ENCODE measurements around the gene BCL11A.

Gene BCL11A

DNA sequence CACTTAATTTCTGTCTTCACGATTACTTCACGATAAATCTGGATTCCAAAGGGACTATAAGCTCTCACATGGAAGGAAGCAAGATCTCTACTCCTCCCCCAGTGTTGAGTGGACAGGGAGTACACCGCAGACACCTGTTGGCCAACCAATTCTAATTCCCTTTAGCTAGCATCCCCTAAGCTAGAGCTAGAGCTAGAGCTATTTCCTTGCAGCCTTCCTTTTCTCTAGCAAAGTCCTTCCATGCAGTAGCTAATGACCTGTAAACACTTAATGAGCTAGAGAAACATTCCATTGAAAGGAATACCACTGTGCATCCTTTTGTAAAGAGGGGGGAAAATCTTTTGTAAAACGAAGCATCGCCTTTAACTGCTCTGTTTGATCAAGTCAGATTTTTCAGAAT, 56.5 kb downstream of the BCL11A start:
- TF ChIP-seq, protein P1, sequence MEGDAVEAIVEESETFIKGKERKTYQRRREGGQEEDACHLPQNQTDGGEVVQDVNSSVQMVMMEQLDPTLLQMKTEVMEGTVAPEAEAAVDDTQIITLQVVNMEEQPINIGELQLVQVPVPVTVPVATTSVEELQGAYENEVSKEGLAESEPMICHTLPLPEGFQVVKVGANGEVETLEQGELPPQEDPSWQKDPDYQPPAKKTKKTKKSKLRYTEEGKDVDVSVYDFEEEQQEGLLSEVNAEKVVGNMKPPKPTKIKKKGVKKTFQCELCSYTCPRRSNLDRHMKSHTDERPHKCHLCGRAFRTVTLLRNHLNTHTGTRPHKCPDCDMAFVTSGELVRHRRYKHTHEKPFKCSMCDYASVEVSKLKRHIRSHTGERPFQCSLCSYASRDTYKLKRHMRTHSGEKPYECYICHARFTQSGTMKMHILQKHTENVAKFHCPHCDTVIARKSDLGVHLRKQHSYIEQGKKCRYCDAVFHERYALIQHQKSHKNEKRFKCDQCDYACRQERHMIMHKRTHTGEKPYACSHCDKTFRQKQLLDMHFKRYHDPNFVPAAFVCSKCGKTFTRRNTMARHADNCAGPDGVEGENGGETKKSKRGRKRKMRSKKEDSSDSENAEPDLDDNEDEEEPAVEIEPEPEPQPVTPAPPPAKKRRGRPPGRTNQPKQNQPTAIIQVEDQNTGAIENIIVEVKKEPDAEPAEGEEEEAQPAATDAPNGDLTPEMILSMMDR (IDR thresholded peaks at IDR 0.05; ENCODE audit: low read depth, low read length), result no peak
- Histone ChIP-seq H3K4me3 (ENCODE audit: low read depth, low read length) (no peak overlapping the region), H3K9me3 (ENCODE audit: severe bottlenecking) (no peaks in the 10 kb centered on the region), H3K27ac (no peak overlapping the region), H3K36me3 (no peaks in the 10 kb centered on the region; the same call in none of the 2 replicates), H3K27me3 (ENCODE audit: insufficient read depth, low read depth, severe bottlenecking) (no peaks in the 10 kb centered on the region)
- no peak for DNase-seq

DNA sequence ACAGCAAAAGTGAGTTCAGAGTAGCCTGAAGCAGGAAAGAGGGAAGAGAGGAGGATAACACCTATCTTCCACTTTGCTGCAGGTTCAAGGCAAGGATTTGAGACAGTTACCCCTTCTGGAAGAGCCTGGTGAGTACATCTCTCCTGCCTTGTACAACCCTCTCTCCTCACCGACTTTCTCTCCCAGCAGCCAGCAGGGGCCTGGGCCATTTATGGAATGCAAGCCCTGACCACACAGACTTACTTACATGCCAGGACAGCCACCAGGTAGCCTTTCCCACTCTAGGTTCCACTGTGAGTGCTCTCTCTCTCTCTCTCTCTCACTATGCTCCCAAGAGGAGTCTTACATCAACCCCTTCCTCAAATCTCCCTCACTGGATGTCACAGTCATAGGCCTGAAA, 57.0 kb downstream of the BCL11A start:
- H3K4me3 ChIP-seq (ENCODE audit: low read depth, low read length), result no peak overlapping the region
- H3K36me3 ChIP-seq, result no peaks in the 10 kb centered on the region; the same call in none of the 2 replicates
- no peak overlapping the region for H3K27ac ChIP-seq
- DNase-seq, result no peak
- TF ChIP-seq, protein P1 (IDR thresholded peaks at IDR 0.05; ENCODE audit: low read depth, low read length), result no peak
- no peaks in the 10 kb centered on the region for H3K9me3 ChIP-seq (ENCODE audit: severe bottlenecking)
- no peaks in the 10 kb centered on the region for H3K27me3 ChIP-seq (ENCODE audit: insufficient read depth, low read depth, severe bottlenecking)

DNA sequence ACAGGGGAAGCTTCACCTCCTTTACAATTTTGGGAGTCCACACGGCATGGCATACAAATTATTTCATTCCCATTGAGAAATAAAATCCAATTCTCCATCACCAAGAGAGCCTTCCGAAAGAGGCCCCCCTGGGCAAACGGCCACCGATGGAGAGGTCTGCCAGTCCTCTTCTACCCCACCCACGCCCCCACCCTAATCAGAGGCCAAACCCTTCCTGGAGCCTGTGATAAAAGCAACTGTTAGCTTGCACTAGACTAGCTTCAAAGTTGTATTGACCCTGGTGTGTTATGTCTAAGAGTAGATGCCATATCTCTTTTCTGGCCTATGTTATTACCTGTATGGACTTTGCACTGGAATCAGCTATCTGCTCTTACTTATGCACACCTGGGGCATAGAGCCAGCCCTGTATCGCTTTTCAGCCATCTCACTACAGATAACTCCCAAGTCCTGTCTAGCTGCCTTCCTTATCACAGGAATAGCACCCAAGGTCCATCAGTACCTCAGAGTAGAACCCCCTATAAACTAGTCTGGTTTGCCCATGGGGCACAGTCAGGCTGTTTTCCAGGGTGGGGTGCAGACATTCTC, 58.3 kb downstream of the BCL11A start:
- TF ChIP-seq, protein P1 (IDR thresholded peaks at IDR 0.05; ENCODE audit: low read depth, low read length), result no peak
- no peaks in the 10 kb centered on the region for H3K9me3 ChIP-seq (ENCODE audit: severe bottlenecking)
- H3K27me3 ChIP-seq (ENCODE audit: insufficient read depth, low read depth, severe bottlenecking), result no peaks in the 10 kb centered on the region
- H3K36me3 ChIP-seq, result no peaks in the 10 kb centered on the region
- no peak overlapping the region for H3K4me3 ChIP-seq (ENCODE audit: low read depth, low read length)
- H3K27ac ChIP-seq, result no peak overlapping the region
- DNase-seq, result no peak

DNA sequence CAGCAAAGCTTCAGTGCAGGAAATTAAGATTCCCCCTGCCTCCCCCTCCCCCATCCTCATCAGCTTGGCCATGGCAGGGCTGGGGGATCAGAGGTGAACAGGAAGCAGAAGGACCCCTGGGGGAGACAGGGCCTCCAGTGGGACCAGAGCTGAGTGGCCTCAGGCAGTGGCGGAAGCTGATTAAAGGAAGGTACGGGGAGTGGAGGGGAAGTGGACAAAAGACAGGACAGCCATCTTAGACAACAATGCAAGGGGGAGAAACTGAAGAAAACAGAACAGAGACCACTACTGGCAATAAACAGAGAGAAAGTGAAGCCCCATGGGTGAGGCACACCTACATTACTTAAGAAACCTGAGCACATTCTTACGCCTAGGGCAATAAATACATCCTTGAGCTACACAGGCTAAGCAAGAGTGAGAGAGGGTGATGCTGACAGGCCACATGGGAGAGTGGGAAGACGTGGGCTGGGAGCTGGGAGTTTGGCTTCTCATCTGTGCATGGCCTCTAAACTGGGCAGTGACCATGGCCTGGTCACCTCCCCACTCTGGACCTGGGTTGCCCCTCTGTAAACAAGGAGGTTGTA, 59.6 kb downstream of the BCL11A start:
- no peaks in the 10 kb centered on the region for H3K27me3 ChIP-seq (ENCODE audit: insufficient read depth, low read depth, severe bottlenecking)

DNA sequence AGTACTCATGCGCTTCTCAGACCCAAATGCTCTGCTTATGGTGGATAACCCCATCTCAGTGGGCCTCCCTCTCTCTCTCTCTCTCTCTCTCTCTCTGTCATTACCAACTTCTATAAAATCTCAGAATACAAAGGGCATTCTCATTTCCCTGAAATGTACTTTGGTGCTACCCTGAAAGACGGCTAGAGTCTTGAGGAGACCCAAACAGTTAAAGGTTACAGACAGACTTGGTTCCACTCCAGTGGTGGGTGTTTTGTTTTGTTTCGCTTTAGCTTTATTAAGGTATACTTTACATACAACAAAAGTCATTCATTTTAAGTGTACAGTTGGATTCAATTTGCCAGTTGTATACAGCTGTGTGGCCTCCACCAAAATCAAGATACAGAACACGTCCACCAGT, 60.9 kb downstream of the BCL11A start:
- TF ChIP-seq, protein P1 (IDR thresholded peaks at IDR 0.05; ENCODE audit: low read depth, low read length), result no peak
- no peak overlapping the region for H3K4me3 ChIP-seq (ENCODE audit: low read depth, low read length)
- H3K36me3 ChIP-seq, result no peaks in the 10 kb centered on the region
- H3K27ac ChIP-seq, result no peak overlapping the region
- no peak for DNase-seq
- no peaks in the 10 kb centered on the region for H3K9me3 ChIP-seq (ENCODE audit: severe bottlenecking)
- no peaks in the 10 kb centered on the region for H3K27me3 ChIP-seq (ENCODE audit: insufficient read depth, low read depth, severe bottlenecking)

More for the DNA sequence above, 59.6 kb downstream of the BCL11A start:
- DNase-seq, result no peak
- H3K9me3 ChIP-seq (ENCODE audit: severe bottlenecking), result no peaks in the 10 kb centered on the region
- H3K36me3 ChIP-seq, result no peaks in the 10 kb centered on the region
- TF ChIP-seq, protein P1 (IDR thresholded peaks at IDR 0.05; ENCODE audit: low read depth, low read length), result no peak
- H3K27ac ChIP-seq, result no peak overlapping the region
- H3K4me3 ChIP-seq (ENCODE audit: low read depth, low read length), result no peak overlapping the region

DNA sequence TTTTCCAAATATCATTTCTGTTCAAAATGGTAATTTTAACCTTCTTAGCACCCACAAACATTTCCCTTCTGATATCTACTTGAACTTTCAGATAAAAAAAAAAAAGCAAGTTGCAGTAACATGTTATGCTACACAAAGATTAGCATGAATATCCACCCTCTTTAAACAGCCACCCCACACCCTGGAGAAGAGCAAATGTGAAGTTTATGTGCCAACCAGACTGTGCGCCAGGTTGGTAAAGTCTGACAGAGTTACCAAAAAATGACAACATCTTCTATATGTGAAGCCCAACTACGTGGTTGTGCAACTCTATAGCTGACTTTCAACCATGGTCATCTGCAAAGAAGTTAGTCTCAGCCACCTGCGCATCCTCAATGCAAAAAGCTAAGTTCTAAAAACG, 62.6 kb downstream of the BCL11A start:
- TF ChIP-seq, protein P1 (IDR thresholded peaks at IDR 0.05; ENCODE audit: low read depth, low read length), result no peak

More for the DNA sequence above, 62.6 kb downstream of the BCL11A start:
- Histone ChIP-seq H3K4me3 (ENCODE audit: low read depth, low read length) (no peak overlapping the region), H3K27ac (no peak overlapping the region), H3K27me3 (ENCODE audit: insufficient read depth, low read depth, severe bottlenecking) (no peaks in the 10 kb centered on the region), H3K9me3 (ENCODE audit: severe bottlenecking) (no peaks in the 10 kb centered on the region), H3K36me3 (no peaks in the 10 kb centered on the region)
- no peak for DNase-seq

Data from WERI-Rb-1 (cell line).